ENCODE data around the gene CCP110.

Gene CCP110, protein sequence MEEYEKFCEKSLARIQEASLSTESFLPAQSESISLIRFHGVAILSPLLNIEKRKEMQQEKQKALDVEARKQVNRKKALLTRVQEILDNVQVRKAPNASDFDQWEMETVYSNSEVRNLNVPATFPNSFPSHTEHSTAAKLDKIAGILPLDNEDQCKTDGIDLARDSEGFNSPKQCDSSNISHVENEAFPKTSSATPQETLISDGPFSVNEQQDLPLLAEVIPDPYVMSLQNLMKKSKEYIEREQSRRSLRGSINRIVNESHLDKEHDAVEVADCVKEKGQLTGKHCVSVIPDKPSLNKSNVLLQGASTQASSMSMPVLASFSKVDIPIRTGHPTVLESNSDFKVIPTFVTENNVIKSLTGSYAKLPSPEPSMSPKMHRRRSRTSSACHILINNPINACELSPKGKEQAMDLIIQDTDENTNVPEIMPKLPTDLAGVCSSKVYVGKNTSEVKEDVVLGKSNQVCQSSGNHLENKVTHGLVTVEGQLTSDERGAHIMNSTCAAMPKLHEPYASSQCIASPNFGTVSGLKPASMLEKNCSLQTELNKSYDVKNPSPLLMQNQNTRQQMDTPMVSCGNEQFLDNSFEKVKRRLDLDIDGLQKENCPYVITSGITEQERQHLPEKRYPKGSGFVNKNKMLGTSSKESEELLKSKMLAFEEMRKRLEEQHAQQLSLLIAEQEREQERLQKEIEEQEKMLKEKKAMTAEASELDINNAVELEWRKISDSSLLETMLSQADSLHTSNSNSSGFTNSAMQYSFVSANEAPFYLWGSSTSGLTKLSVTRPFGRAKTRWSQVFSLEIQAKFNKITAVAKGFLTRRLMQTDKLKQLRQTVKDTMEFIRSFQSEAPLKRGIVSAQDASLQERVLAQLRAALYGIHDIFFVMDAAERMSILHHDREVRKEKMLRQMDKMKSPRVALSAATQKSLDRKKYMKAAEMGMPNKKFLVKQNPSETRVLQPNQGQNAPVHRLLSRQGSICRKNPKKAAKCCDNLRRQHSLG

DNA sequence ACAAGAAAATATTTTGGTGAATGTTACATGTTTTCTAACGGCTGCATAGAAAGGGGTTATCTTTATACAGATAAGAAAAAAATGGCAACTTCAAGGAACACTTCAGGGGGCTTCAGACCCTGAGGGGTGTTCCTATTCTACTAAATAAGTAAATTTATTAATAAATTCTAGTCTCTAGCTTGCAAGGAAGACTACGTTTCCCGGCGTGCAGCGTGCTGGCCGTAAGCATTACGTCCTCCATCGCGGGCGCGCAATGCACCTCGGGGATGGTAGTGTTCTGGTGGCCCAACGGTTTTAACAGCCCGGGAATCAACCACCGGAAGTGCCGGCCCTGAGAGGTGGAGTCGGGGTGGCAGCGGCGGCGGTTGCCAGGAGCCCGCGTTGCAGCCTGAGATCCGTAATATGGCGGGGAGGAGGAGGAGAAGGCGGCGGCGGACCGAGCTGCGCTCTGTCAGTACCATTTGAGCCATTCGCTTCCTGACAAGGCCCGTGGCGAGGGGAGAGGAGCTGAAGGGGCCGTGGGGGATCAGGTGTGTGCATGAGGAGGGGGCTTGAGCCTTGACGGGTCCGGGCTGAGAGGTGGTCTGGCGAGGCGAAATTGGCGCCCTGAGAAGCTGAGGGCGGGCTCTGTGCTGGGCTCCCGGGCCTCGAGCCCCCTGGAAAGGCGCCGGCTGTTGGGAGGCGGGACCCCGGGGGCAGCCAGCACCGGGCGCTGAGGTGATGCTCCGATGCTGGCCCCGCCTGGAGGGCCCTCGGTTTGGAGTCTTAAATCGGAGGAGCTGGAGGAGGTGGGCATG lies at the start of gene CCP110:
CCP110 (plus strand) TSS at position 384 of the 797 bp plus-strand sequence. CDS start 3,940 bp downstream, outside the sequence.
- peak; percentile 94 for DNase-seq (ENCODE audit: low spot score)

DNA sequence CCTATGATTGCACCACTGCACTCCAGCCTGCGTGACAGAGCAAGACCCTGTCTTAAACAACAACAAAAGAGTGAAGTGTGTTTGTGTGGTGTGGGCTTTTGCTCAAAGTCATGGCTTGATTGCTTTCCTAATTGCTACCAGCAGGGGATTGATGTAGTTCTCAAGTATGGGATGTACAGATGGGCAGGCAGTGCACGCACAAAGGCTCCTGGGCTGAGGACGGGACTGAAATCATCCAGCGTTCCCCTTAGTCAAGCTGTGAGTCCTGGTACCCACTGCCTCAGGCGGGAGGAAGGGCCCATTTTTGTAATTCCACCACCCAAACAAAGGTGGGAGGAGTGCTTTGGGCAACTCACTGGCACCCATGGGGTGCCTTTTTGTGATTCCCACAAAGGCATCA lies 49.1 kb upstream of the CCP110 start:
- no peak for DNase-seq (ENCODE audit: low spot score)

DNA sequence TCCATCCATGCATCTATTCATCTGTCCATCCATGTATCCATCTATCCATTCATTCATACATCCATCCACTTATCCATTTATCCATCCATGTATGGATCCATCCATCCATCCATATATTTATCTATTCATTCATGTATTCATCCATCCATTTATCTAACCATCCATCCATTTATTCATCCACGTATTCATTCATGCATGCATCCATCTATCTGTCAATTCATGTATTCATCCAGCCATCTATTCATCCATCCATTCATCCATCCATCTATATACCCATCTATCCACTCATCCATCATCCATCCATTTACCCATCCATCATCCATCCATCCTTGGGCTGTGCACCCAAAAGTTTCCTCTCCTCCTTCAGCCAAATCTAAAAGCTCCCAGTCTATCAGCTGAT lies 45.2 kb upstream of the CCP110 start:
- no peak for DNase-seq (ENCODE audit: low spot score)

DNA sequence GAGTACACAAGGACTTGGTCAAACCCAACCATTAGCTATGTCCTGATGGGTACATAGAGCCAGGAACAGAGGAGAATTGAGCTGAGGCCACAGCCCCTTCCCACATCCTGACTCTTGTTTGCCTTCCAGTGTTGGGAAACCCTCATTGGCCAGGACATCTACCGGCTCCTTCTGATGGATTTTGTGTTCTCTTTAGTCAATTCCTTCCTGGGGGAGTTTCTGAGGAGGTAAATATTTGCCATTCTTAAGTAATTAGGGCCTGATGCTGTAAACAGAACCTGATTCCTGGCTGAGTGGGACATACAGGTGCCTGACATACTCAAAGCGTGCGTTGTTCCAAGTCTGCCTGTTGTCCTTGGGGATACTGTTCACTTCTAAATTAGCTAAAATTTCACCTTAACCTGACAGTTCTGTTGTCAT lies 44.4 kb upstream of the CCP110 start:
- DNase-seq (ENCODE audit: low spot score) = no peak

DNA sequence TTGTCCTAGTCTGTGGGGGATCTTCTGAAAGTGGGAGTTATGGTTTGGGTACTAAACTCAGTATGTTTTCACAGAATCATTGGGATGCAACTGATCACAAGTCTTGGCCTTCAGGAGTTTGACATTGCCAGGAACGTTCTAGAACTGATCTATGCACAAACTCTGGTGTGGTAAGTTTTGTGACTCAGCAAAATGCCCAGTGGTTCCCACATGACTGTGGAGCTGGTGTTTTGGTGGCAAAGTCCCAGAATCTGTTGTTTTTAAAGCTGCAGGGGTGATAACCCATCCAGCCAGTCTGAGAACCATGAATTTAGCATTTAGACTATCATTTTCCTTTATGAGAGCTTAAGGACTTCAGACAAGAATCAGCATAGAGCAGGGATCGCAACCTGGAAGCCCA lies 42.4 kb upstream of the CCP110 start:
- no peak for DNase-seq (ENCODE audit: low spot score)

DNA sequence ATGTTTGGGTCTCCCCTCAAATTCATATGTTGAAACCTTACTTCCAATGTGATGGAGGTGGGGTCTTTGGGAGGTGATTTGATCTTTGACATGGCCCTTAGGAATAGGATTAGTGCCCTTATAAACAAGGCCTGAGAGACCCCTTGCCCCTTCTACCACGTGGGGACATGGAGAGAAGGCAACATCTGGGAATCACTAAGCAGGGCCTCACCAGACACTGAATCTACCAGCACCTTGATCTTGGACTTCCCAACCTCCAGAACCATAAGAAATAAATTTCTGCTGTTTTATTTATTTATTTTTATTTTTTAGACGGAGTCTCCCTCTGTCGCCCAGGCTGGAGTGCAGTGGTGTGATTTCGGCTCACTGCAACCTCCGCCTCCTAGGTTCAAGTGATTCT lies 42.0 kb upstream of the CCP110 start:
- no peak for DNase-seq (ENCODE audit: low spot score)

DNA sequence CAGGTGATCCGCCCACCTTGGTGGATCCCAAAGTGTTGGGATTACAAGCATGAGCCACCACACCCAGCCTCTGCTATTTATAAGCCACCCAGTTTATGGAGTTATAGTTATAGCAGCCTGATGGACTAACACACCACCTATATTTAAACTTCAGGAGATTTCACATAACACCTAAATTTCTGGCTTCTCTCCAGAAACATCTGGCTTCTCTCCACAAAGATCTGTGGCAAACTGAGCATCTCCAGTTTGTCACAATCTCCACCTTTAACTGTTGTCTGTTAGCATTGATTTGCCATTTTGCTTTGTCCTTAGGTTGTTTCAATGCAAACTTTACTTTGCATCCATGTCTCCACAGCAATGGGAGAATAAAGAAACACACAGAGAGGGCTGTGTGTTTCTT lies 41.5 kb upstream of the CCP110 start:
- no peak for DNase-seq (ENCODE audit: low spot score)

DNA sequence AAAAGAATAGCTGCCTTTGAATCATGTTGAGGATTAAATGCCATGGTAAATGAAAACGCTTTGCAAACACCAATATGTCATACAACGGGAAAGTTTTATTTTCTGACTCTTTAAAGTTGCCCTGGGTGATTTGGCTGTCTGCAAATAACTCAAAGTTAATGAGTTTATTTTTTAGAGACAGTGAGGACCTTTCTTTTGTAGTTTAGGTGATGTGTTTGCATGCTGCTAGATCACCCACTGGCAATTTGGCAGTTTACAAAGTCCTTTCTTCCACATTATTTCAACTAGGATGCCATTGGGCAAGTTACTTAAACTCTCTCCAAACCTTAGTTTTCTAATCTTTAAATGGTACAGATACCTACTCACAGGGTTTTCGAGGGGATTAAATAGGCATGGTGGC lies 39.6 kb upstream of the CCP110 start:
- DNase-seq (ENCODE audit: low spot score) = no peak

DNA sequence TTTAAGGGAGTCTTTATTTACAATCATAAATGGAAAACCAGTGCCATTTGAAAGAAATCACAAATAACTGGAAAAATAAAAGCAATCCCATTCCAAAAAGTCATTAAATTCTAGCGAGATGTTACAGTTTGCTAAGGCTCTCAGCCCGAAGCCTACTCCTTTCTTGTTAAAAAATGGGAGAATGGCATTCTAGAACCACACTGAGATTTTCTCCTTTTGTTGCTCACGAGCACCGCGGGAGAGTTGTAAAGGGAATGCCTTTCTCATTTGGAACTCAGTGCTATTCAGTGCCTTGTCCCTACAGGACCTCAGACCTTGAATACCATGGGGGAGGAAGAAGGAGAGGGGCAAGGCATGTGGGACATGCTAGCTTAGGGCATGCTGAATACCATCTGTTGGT lies 38.1 kb upstream of the CCP110 start:
- DNase-seq (ENCODE audit: low spot score) = no peak

DNA sequence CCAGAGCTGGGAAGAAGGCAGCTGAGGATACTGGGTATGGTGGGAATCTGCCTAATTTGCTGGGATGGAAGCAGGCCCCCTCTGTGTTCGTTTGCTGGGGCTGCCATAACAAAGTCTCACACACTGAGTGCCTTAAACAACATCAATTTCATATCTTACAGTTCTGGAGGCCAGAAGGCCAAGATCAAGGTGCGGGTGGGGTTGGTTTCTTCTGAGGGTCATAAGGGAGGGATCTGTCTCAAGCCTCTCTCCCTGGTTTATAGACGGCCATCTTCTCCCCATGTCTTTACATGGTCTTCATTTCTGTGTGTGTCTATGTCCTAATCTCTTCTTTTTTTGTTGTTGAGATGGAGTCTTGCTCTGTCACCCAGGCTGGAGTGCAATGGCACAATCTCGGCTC lies 37.7 kb upstream of the CCP110 start:
- no peak for DNase-seq (ENCODE audit: low spot score)

DNA sequence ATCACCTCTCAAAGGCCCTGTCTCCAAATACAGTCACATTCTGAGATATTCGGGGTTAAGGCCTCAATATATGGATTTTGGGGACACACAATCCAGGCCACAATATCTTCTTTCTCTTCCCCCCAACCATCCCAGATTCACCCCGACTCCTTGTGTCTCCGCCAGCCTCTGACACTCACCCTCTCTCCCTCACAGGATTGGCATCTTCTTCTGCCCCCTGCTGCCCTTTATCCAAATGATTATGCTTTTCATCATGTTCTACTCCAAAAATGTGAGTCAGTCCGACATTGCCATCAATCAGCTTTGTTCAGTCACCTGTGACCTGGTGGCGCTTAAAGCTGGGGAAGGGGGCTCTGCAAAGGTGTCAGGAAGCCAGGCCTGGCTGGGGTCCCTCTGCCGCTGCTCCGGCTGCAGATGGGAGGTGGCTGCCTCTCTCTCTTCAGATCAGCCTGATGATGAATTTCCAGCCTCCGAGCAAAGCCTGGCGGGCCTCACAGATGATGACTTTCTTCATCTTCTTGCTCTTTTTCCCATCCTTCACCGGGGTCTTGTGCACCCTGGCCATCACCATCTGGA lies 36.9 kb upstream of the CCP110 start:
- DNase-seq (ENCODE audit: low spot score) = no peak

DNA sequence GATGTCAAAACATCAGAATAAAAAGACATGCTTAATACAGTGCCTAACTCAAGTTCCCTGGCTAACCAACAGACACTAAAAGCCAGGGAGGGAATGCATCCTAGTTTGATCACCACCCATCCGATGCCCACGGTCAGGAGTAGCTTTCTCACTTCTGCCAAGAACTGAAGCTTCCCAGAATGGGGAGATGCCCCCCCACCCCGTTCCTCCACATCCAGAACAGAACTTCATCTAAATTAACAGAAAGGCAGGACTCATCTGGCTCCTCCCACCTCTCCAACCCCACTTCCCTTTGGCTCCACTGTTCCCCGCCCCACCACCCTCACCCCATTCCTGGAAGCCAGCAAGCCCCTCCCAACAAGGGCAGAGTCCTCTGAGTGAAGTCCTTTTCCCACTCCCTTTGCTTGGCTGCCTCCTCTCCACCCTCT lies 35.5 kb upstream of the CCP110 start:
- no peak for DNase-seq (ENCODE audit: low spot score)

DNA sequence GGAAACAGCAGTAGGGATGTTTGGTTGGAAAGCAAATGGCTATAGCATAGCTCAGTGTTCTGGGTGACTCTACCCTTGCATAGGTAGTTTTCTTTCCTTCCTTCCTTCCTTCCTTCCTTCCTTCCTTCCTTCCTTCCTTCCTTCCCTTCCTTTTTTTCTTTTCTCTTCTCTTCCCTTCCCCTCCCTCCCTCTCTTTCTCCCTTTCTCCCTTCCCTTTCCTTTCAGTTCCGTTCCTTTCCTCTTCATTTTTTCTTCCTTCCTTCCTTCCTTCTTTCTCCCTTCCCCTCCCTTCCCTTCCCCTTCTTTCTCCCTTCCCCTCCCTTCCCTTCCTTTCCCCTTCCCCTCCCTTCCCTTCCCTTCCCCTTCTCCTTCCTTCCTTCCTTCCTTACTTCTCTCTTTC lies 33.1 kb upstream of the CCP110 start:
- DNase-seq (ENCODE audit: low spot score) = no peak

DNA sequence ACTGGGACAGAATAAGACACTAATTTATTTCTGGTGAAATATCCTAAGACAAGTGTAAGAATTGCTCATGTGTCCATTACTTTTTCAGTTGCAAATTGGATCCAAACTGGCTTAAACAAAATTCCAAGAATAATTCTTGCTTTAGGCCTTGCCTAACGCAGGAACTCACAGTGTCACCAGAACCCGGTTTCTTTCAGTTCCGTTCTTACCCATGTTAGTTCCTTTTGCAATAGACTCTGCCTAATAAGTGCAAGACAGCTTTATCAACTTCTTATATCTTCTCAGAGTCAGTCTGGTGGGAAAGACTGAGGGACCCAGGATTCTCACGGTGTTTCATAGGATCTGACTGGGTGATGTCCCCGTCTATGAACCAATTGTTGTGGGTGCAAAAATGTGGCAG lies 26.6 kb upstream of the CCP110 start:
- DNase-seq (ENCODE audit: low spot score) = no peak

DNA sequence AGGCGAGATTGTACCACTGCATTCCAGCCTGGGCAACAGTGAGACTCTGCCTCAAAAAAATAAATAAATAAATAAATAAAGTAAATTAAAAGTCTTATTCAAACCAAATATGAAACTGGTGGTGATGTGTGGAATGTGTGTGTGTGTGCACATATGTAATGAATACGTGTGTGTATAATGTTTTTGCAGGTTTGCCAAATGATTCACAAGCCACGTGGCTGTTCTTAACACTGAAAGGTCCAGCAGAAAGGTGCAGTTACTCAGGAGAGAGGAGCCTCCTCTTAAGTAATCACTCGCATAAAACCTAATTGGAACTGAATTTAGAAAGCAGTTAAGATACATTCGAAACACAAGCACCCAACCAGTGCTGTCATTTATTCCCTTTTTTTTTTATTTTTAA lies 24.7 kb upstream of the CCP110 start:
- no peak for DNase-seq (ENCODE audit: low spot score)

DNA sequence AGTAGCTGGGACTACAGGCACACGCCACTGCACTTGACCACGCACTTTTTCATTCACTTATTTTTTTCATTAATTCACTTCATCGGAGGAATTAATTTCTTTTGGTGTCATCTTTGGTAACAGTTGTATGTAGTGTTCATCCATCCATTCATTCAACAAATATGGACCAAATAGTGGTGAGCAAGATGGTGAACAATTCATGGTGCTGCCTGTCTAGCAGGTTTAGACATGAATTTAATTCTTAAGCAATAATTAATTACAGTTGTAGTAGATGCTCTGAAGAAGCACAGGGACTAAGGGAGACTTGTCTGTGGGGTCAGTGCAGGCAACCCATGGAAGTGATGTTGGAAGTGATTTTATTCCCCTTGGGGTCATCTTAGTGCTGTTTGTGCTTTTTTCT lies 24.3 kb upstream of the CCP110 start:
- no peak for DNase-seq (ENCODE audit: low spot score)

DNA sequence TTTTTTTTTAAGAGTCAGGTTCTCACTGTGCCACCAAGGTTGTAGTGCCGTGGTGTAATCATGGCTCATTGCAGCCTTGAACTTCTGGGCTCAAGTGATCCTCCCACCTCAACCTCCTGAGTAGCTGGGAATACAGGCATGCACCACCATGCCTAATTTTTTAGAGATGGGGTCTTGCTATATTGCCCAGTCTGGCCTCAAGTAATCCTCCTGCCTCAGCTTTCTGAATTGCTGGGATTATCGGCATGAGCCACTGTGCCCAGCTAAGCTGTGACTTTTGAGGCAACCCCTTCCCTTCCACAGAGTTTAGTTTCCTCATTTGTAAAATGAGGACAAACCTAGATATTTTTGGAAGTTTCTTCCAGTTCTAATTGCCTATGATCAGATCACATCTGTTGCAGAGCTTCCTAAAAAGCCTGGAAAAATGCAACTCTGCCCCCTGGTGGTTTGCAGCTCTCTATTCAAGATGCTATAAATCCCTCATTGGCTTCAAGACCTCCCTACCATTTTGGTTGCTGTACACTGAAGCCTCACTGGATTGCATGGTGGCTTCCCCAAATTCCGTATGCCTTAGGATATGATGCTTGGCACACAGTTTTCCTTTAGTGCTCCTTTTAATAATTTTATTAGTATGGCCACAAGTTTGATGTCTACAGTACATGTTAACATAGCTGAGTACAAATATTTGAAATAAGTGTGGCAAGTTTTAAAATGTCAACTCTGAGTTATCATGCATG lies 21.2 kb upstream of the CCP110 start:
- no peak for DNase-seq (ENCODE audit: low spot score)

DNA sequence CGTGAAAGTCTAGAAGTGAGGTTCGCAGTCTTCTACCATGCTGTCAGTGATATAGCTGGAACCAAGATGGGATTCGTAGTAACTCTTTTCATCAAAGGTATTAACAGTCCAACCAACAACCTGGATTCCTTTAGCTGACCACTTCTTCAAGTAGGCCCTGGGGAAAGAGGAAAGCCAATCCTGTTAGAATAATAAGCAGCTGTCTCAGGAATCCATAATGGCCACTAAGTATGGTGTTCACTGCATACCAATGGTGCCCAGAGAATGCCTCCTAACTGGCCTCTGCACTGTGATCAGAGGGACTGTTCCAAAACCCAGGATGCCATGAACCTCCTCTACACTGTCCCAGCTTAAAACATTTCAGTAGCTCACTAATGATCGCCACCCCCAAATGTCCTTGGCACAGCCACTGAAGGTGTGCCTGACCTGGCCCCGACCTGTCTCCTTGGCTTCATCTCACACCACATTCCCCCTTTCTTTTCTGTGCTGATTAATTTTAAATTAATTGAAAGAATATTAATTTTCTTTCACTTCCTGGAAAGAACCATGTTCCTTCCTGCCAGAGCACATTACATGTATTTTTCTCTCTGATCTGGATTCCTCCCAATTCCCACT lies 20.2 kb upstream of the CCP110 start:
- DNase-seq (ENCODE audit: low spot score) = no peak

DNA sequence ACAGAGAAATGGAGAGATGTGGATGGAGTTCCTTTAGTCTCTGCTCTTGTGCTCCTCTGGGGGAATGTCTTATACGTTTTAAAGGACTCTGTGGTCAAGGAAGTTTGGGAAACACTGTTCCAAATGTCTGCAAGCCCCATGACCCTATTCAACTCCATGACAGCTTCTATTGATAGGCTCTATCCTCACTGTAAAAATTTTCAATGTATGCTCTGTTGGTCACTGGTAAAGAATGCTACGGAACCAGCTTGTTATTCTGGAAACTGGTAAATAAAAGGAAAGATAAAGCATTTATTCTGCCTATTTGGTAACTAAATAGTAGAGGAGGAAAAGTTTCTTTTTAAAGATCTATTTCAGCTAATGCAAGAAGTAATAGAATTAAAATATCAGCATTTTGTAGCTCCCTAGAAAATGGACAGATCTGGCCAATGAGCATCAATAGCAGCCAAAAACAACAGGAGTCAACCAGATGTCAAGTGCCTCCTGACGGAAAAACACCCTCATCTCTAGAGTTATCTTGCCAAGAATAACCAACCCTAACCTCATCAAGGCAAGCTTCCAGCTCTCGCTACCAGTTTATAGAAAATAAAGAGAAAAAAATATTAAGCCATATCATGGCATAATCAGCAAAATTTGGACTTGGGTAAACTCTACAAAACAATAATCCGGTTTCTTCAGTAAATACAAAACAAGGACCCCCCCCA lies 18.0 kb upstream of the CCP110 start:
- DNase-seq (ENCODE audit: low spot score) = no peak

DNA sequence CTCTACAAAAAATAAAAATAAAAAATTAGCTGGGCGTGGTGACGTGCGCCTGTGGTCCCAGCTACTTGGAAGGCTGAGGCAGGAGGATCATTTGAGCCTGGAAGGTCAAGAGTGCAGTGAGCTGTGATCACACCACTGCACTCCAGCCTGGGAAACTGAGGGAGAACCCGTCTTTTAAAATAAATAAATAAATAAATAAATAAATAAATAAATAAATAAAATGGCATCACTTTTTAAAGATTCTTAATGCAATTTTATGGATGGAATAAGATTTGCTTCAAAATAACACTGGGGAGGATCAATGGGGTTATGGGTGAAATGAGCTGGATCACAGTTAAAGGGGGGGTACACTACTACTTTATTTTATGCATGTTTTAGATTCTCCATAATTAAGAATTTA lies 16.8 kb upstream of the CCP110 start:
- no peak for DNase-seq (ENCODE audit: low spot score)

All from left forelimb (tissue), 1 donor.